ENCODE measurements around the gene TTF1. TPM values are rescaled to one million over a fixed set of nuclear protein-coding genes. Genes with fewer than 3 reads are reported as not detected.

The TTF1 gene
- polyA plus RNA-seq, 1 experiment = 5.9 TPM

- no peaks in the 10 kb centered on the region for H3K27me3 ChIP-seq (ENCODE audit: control insufficient read depth, insufficient read depth, low read length)
- ChIA-PET POLR2A (no interaction called here), CTCF (no interaction called here)
- no peak for DNase-seq (ENCODE audit: low read depth)
- TF ChIP-seq, protein P1, sequence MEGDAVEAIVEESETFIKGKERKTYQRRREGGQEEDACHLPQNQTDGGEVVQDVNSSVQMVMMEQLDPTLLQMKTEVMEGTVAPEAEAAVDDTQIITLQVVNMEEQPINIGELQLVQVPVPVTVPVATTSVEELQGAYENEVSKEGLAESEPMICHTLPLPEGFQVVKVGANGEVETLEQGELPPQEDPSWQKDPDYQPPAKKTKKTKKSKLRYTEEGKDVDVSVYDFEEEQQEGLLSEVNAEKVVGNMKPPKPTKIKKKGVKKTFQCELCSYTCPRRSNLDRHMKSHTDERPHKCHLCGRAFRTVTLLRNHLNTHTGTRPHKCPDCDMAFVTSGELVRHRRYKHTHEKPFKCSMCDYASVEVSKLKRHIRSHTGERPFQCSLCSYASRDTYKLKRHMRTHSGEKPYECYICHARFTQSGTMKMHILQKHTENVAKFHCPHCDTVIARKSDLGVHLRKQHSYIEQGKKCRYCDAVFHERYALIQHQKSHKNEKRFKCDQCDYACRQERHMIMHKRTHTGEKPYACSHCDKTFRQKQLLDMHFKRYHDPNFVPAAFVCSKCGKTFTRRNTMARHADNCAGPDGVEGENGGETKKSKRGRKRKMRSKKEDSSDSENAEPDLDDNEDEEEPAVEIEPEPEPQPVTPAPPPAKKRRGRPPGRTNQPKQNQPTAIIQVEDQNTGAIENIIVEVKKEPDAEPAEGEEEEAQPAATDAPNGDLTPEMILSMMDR (IDR thresholded peaks at IDR 0.05; ENCODE audit: insufficient read depth, low read depth, low read length) = no peak
- H3K4me3 ChIP-seq (ENCODE audit: low read depth, low read length) = no peak overlapping the region
- peaks cover 26% of the 10 kb centered on the region for H3K36me3 ChIP-seq (ENCODE audit: control insufficient read depth, insufficient read depth, low read length)
Measured at GRCh38 chr9:132395560-132395959, 11.1 kb downstream of the TTF1 start.

DNA sequence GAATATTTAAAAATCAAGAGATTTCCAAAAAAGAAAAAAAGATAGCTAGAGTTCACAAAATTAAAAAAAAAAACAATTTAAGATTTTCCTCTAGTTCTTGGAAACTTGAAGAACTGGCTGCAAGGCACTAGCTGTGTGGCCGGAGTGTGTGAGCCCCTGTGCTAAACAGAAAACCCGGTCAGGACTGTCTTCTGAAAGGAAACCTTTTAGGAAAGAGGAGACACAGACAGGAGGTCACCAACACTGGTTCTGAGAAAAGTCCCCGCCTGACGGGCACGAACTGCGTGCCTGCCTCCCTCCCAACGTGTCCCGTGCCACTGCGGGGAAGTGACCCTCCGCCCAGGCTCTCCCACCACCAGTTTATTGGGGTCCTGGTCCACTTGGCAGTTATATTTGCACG lies 15.2 kb downstream of the TTF1 start:
- no peak for DNase-seq (ENCODE audit: low read depth)
- ChIA-PET POLR2A (no interaction called here), CTCF (interaction anchor here (0.6 kb wide), 1 partner anchor 12 kb away, joined by 3 read pairs; no protein-coding TSS in a partner anchor)

GRCh38 chr9:132390966-132391365 lies 15.7 kb downstream of the TTF1 start:
- H3K36me3 ChIP-seq (ENCODE audit: control insufficient read depth, insufficient read depth, low read length) = peaks cover 23% of the 10 kb centered on the region
- POLR2A ChIA-PET = no interaction called here
- CTCF ChIA-PET = no interaction called here

More for the DNA sequence above, 15.2 kb downstream of the TTF1 start:
- Histone ChIP-seq H3K36me3 (ENCODE audit: control insufficient read depth, insufficient read depth, low read length) (peaks cover 26% of the 10 kb centered on the region), H3K4me3 (ENCODE audit: low read depth, low read length) (no peak overlapping the region), H3K27me3 (ENCODE audit: control insufficient read depth, insufficient read depth, low read length) (no peaks in the 10 kb centered on the region)
- TF ChIP-seq, protein P1 (IDR thresholded peaks at IDR 0.05; ENCODE audit: insufficient read depth, low read depth, low read length) = no peak

DNA sequence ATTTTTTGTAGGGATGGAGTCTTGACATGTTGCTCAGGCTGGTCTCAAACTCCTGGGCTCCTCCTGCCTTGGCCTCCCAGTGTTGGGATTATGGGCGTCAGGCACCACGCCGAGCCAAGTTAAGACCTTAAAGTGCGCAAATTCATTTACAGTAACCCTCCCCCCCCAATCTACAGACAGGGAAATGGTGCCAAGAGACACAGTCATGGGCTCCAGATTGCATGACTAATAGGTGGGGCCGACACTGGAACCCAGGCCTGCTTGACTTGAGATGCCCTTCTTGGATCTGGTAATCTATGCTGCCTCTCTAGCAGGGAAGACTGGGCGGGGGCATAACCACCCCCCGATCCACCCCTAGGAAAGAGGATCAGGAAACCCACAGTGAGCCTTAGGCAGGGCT lies 19.5 kb downstream of the TTF1 start:
- Histone ChIP-seq H3K27me3 (ENCODE audit: control insufficient read depth, insufficient read depth, low read length) (no peaks in the 10 kb centered on the region), H3K36me3 (ENCODE audit: control insufficient read depth, insufficient read depth, low read length) (peaks cover 20% of the 10 kb centered on the region), H3K4me3 (ENCODE audit: low read depth, low read length) (no peak overlapping the region)
- no peak for DNase-seq (ENCODE audit: low read depth)
- ChIA-PET POLR2A (no interaction called here), CTCF (no interaction called here)
- TF ChIP-seq, protein P1 (IDR thresholded peaks at IDR 0.05; ENCODE audit: insufficient read depth, low read depth, low read length) = no peak

More at GRCh38 chr9:132390966-132391365, 15.7 kb downstream of the TTF1 start:
- no peak for DNase-seq (ENCODE audit: low read depth)
- no peaks in the 10 kb centered on the region for H3K27me3 ChIP-seq (ENCODE audit: control insufficient read depth, insufficient read depth, low read length)
- no peak overlapping the region for H3K4me3 ChIP-seq (ENCODE audit: low read depth, low read length)
- TF ChIP-seq, protein P1 (IDR thresholded peaks at IDR 0.05; ENCODE audit: insufficient read depth, low read depth, low read length) = no peak

GRCh38 chr9:132384376-132384775 lies 22.3 kb downstream of the TTF1 start:
- CTCF ChIA-PET = no interaction called here
- DNase-seq (ENCODE audit: low read depth) = no peak
- Histone ChIP-seq H3K27me3 (ENCODE audit: control insufficient read depth, insufficient read depth, low read length) (no peaks in the 10 kb centered on the region), H3K4me3 (ENCODE audit: low read depth, low read length) (no peak overlapping the region), H3K36me3 (ENCODE audit: control insufficient read depth, insufficient read depth, low read length) (peaks cover 14% of the 10 kb centered on the region)
- POLR2A ChIA-PET = no interaction called here
- TF ChIP-seq, protein P1 (IDR thresholded peaks at IDR 0.05; ENCODE audit: insufficient read depth, low read depth, low read length) = no peak
